ENCODE results near the gene MYLK. TPM values are rescaled to one million over a fixed set of nuclear protein-coding genes. Genes with fewer than 3 reads are reported as not detected.
A peak's percentile ranks its signal among the peaks of the same experiment; 100 is the strongest.

MYLK gene
- total and polyA plus RNA-seq, 4 donors: 17.1 to 158 (median 41.9) TPM

- no peaks in the 10 kb centered on the region for H3K9me3 ChIP-seq (ENCODE audit: control insufficient read depth in 4 of 4, low read length in 3 of 4)
- H3K4me1 ChIP-seq (ENCODE audit: control insufficient read depth in 4 of 4, insufficient read depth in 4 of 4, low read length in 3 of 4): peaks cover 16 to 62% (median 50%) of the 10 kb centered on the region in 4 donors
- H3K36me3 ChIP-seq (ENCODE audit: control insufficient read depth in 4 of 4, insufficient read depth in 3 of 4, low read depth in 1 of 4, low read length in 3 of 4): no peaks in the 10 kb centered on the region
- H3K4me3 ChIP-seq (ENCODE audit: low read depth in 1 of 3, low read length in 3 of 3): no peak overlapping the region
- 97% methylated on average over 4 of the region's 4 CpGs for WGBS
- H3K9ac ChIP-seq (ENCODE audit: low read depth in 1 of 2, low read length in 2 of 2): no peak overlapping the region
- no peaks in the 10 kb centered on the region for H3K27me3 ChIP-seq (ENCODE audit: control insufficient read depth in 4 of 4, insufficient read depth in 4 of 4, low read length in 3 of 4)
- DNase-seq (ENCODE audit: low spot score): no peak
- no peak overlapping the region for H3K27ac ChIP-seq (ENCODE audit: low read depth in 1 of 2, low read length in 2 of 2)
- TF ChIP-seq FOXA1 (IDR thresholded peaks at IDR 0.05) (no peak), RXRA (IDR thresholded peaks at IDR 0.05) (no peak), YY1 (IDR thresholded peaks at IDR 0.05) (no peak)
Observed at GRCh38 chr3:123759871-123760270, 124.3 kb downstream of the MYLK start.

- DNase-seq (ENCODE audit: low spot score): no peak
- peak overlapping the region in 1 of 2 donors; percentile 51 for H3K27ac ChIP-seq (ENCODE audit: low read depth in 1 of 2, low read length in 2 of 2)
Observed at GRCh38 chr3:123759311-123759710, 124.8 kb downstream of the MYLK start.

GRCh38 chr3:123758081-123758564 lies 126.0 kb downstream of the MYLK start:
- 25% methylated on average over 2 of the region's 2 CpGs for WGBS
- Histone ChIP-seq H3K36me3 (ENCODE audit: control insufficient read depth in 4 of 4, insufficient read depth in 3 of 4, low read depth in 1 of 4, low read length in 3 of 4) (no peaks in the 10 kb centered on the region), H3K9me3 (ENCODE audit: control insufficient read depth in 4 of 4, low read length in 3 of 4) (no peaks in the 10 kb centered on the region), H3K9ac (ENCODE audit: low read depth in 1 of 2, low read length in 2 of 2) (no peak overlapping the region), H3K27me3 (ENCODE audit: control insufficient read depth in 4 of 4, insufficient read depth in 4 of 4, low read length in 3 of 4) (no peaks in the 10 kb centered on the region), H3K27ac (ENCODE audit: low read depth in 1 of 2, low read length in 2 of 2) (peak overlapping the region; percentile 51), H3K4me3 (ENCODE audit: low read depth in 1 of 3, low read length in 3 of 3) (no peak overlapping the region), H3K4me1 (ENCODE audit: control insufficient read depth in 4 of 4, insufficient read depth in 4 of 4, low read length in 3 of 4) (peaks cover 19 to 73% (median 65%) of the 10 kb centered on the region in 4 donors)
- DNase-seq (ENCODE audit: low spot score): no peak
- TF ChIP-seq RXRA (IDR thresholded peaks at IDR 0.05) (peak in 1 of 2 donors; percentile 43), ZBTB33 (IDR thresholded peaks at IDR 0.05) (no peak)

More at GRCh38 chr3:123759311-123759710, 124.8 kb downstream of the MYLK start:
- no peaks in the 10 kb centered on the region for H3K36me3 ChIP-seq (ENCODE audit: control insufficient read depth in 4 of 4, insufficient read depth in 3 of 4, low read depth in 1 of 4, low read length in 3 of 4)
- peaks cover 17 to 63% (median 54%) of the 10 kb centered on the region in 4 donors for H3K4me1 ChIP-seq (ENCODE audit: control insufficient read depth in 4 of 4, insufficient read depth in 4 of 4, low read length in 3 of 4)
- H3K9me3 ChIP-seq (ENCODE audit: control insufficient read depth in 4 of 4, low read length in 3 of 4): no peaks in the 10 kb centered on the region
- no peak for TF ChIP-seq HNF4A (conservative IDR thresholded peaks at IDR 0.05)
- H3K9ac ChIP-seq (ENCODE audit: low read depth in 1 of 2, low read length in 2 of 2): no peak overlapping the region
- H3K27me3 ChIP-seq (ENCODE audit: control insufficient read depth in 4 of 4, insufficient read depth in 4 of 4, low read length in 3 of 4): no peaks in the 10 kb centered on the region
- H3K4me3 ChIP-seq (ENCODE audit: low read depth in 1 of 3, low read length in 3 of 3): no peak overlapping the region
- WGBS: 60% methylated on average over 3 of the region's 3 CpGs

GRCh38 chr3:123757281-123757940 lies 126.7 kb downstream of the MYLK start:
- DNase-seq (ENCODE audit: low spot score): no peak
- Histone ChIP-seq H3K27me3 (ENCODE audit: control insufficient read depth in 4 of 4, insufficient read depth in 4 of 4, low read length in 3 of 4) (no peaks in the 10 kb centered on the region), H3K36me3 (ENCODE audit: control insufficient read depth in 4 of 4, insufficient read depth in 3 of 4, low read depth in 1 of 4, low read length in 3 of 4) (no peaks in the 10 kb centered on the region), H3K4me1 (ENCODE audit: control insufficient read depth in 4 of 4, insufficient read depth in 4 of 4, low read length in 3 of 4) (peaks cover 19 to 80% (median 72%) of the 10 kb centered on the region in 4 donors), H3K27ac (ENCODE audit: low read depth in 1 of 2, low read length in 2 of 2) (peak overlapping the region; percentile 33 to 51), H3K9me3 (ENCODE audit: control insufficient read depth in 4 of 4, low read length in 3 of 4) (no peaks in the 10 kb centered on the region), H3K9ac (ENCODE audit: low read depth in 1 of 2, low read length in 2 of 2) (no peak overlapping the region), H3K4me3 (ENCODE audit: low read depth in 1 of 3, low read length in 3 of 3) (no peak overlapping the region)
- WGBS: 33% methylated on average over 5 of the region's 5 CpGs
- TF ChIP-seq ATF3 (IDR thresholded peaks at IDR 0.05) (no peak), ZBTB33 (IDR thresholded peaks at IDR 0.05) (no peak), CTCF (IDR thresholded peaks at IDR 0.05; ENCODE audit: low read depth, low read length, missing input control) (no peak), TAF1 (conservative IDR thresholded peaks at IDR 0.05) (no peak), HNF4G (IDR thresholded peaks at IDR 0.05) (no peak), RAD21 (IDR thresholded peaks at IDR 0.05) (no peak), EGR1 (IDR thresholded peaks at IDR 0.05; ENCODE audit: low read depth in 2 of 2) (no peak), GABPA (IDR thresholded peaks at IDR 0.05 in 1 of 2, conservative IDR thresholded peaks at IDR 0.05 in 1 of 2) (no peak), JUND (IDR thresholded peaks at IDR 0.05) (no peak)

All from liver (tissue), 9 donors.